Pancreas (tissue), 10 donors: Measurements from ENCODE around the gene ATXN7L2. TPM values are rescaled to one million over a fixed set of nuclear protein-coding genes. Genes with fewer than 3 reads are reported as not detected.

Source experiments
- ATAC-seq, 4 donors: fragments of 200-7000 bp; cut with Tn5 transposase; one replicate each; pipeline versions ENCODE4 v1.8.0 to v1.9.1; 2020; ENCODE audit warnings: mild to moderate bottlenecking in 4 of 4, moderate library complexity in 4 of 4
- DNase-seq, 6 donors: peaks; one replicate each; pipeline ENCODE4 v3.0.0-alpha.2; 2020
- FAIRE-seq: peaks from 2 replicates; lab custom pipeline; 2012; peaks lifted over from hg19 to GRCh38; lab: Jason Lieb, UNC
- H3K27ac ChIP-seq, 4 donors: fragments of 200-600 bp; sonication (generic); 1 replicate in 3 of 4; 2 replicates in 1 of 4; pipeline versions ENCODE4 v1.5.0 to v1.8.0; 2020
- H3K27me3 ChIP-seq, 4 donors: fragments of 200-600 bp; one replicate each; pipeline ENCODE4 v1.8.0; 2021
- H3K36me3 ChIP-seq, 3 donors: fragments of 200-600 bp; sonication (generic) in 1 of 3; one replicate each; pipeline versions ENCODE4 v1.5.0 to v1.8.0; 2020 to 2021
- H3K4me1 ChIP-seq, 3 donors: fragments of 200-600 bp; one replicate each; pipeline ENCODE4 v1.8.0; 2021
- H3K4me3 ChIP-seq, 4 donors: fragments of 200-600 bp; sonication (generic) in 2 of 4; one replicate each; pipeline versions ENCODE4 v1.5.0 to v1.8.0; 2020 to 2021
- H3K9me3 ChIP-seq, 4 donors: fragments of 200-600 bp; one replicate each; pipeline ENCODE4 v1.8.0; 2021
- WGBS, 2 donors: extraction: QIAGEN DNeasy Blood & Tissue Kit; methylation state at CpG; one replicate each; pipeline ENCODE4 v1.1.7; 2013; 5-methylcytosine and 5-hydroxymethylcytosine counted together
- intact Hi-C, 3 donors: fragments of 100-400 bp; cut with DNase I; formaldehyde crosslinking; loops; one replicate each; pipeline versions ENCODE4 v1.11.1 to v1.14.2; 2022
- polyA plus RNA-seq, 2 donors: library from polyadenylated mRNA; stranded (reverse); fragments of 200-250 nt; gene quantifications; one replicate each; pipeline ENCODE4 v1.2.3, GENCODE V29; 2013
- total RNA-seq, 6 donors: library from RNA; stranded (reverse); fragmentation: NEBNext Ultra II Directional in 4 of 6; extraction: Animal tissue kit (Norgen Biotek cat#: 25700) in 4 of 6; gene quantifications; one replicate each; pipeline versions ENCODE4 v1.2.1 to v1.2.4, GENCODE V29; 2021 to 2023
- TF ChIP-seq, protein P1 (sequence below), 4 donors: fragments of 200-600 bp; sonication (generic) in 3 of 4; IDR thresholded peaks; one replicate each; pipeline versions ENCODE4 v1.5.0 to v1.8.0; 2021; ENCODE audit warnings: antibody characterized with exemption in 4 of 4
- donor health status: healthy with polysubstance abuse.
- donor health status: DM: no; HTN: no; CAD: no; lungs with moderate emphysema.
- donor health status: DM: no; HTN: no; CAD: no.
- donor health status: control.
- donor health status: control.
- donor health status: Bipolar disorder and iron deficiency.
- donor health status: DM: yes; HTN: yes; CAD: no.
- donor health status: DM: no; HTN: no; CAD: no.
- donor health status: DM: no; HTN: no; CAD: no.
- donor health status: DM: yes; HTN: yes; CAD: no.

Gene ATXN7L2
- total and polyA plus RNA-seq, 8 donors: 1.1 to 15.7 (median 1.9) TPM

DNA sequence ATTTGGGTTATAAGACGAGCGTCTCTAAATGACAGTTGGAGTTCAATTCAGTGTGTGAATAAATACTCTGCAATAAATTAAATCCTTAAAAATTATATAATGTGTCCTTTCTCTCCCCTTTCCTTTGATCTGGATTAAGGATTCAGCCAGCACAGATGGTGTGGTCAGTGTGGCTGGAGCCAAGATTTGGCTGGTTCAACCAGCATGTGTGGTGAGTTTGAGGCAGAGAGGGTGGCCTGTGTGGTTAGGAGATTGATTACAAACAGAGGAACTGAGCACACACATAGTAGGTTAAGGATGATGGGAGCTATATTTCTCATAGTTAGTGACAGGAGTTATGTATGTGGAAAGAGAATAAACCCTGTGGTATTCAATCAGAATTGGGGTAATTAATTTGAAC, 40.0 kb downstream of the ATXN7L2 start:
- Histone ChIP-seq H3K27ac (no peak overlapping the region), H3K4me3 (no peak overlapping the region), H3K36me3 (no peaks in the 10 kb centered on the region), H3K27me3 (no peaks in the 10 kb centered on the region), H3K4me1 (no peaks in the 10 kb centered on the region), H3K9me3 (no peaks in the 10 kb centered on the region)
- DNase-seq: no peak
- WGBS, 2 donors: 69 to 88% methylated on average over 2 of the region's 2 CpGs
- ATAC-seq: no peak
- TF ChIP-seq, protein P1, sequence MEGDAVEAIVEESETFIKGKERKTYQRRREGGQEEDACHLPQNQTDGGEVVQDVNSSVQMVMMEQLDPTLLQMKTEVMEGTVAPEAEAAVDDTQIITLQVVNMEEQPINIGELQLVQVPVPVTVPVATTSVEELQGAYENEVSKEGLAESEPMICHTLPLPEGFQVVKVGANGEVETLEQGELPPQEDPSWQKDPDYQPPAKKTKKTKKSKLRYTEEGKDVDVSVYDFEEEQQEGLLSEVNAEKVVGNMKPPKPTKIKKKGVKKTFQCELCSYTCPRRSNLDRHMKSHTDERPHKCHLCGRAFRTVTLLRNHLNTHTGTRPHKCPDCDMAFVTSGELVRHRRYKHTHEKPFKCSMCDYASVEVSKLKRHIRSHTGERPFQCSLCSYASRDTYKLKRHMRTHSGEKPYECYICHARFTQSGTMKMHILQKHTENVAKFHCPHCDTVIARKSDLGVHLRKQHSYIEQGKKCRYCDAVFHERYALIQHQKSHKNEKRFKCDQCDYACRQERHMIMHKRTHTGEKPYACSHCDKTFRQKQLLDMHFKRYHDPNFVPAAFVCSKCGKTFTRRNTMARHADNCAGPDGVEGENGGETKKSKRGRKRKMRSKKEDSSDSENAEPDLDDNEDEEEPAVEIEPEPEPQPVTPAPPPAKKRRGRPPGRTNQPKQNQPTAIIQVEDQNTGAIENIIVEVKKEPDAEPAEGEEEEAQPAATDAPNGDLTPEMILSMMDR (IDR thresholded peaks at IDR 0.05): no peak
- intact Hi-C loops: loop anchor here in 1 of 3 donors (10.0 kb wide), 1 partner anchor 249 kb away; no protein-coding TSS in a partner anchor
- no peak for FAIRE-seq

DNA sequence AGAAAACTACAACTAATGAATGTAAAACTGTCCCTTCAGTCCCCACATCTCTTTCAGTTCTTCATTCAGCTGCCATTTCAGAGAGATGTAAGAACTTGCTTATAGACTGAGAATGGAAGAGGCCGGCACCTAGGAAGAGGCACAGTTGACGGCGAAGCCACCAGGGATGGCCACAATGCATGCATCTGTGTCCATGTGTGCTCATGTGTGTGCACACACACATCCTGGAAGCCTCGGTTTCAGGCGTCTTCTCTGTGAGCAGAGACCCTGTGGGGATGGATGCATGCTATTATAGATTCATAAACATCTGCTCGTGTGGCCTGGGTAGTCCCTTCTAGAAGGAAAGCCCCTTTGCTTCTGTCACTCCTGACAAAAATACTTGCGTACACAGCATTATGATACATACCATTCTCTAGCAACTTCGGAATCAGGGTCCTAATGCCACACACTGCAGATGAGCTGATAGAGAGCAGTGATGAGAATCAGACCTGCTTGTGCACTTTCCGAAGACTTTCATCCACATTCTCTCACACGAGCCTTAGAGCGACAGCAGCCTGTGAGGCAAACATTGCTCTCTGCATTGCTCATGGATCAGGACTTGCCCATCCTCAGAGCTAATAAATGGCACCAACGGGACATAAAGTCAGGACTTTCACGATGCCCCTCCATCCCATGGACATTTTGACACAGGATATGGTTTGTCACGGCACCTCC, 43.5 kb downstream of the ATXN7L2 start:
- ATAC-seq: no peak
- Histone ChIP-seq H3K27me3 (no peaks in the 10 kb centered on the region), H3K36me3 (no peaks in the 10 kb centered on the region), H3K27ac (no peak overlapping the region), H3K9me3 (no peaks in the 10 kb centered on the region), H3K4me1 (peaks cover 0 to 4% (median 0%) of the 10 kb centered on the region in 3 donors), H3K4me3 (no peak overlapping the region)
- DNase-seq: no peak
- TF ChIP-seq, protein P1 (IDR thresholded peaks at IDR 0.05): no peak
- 55 to 71% methylated on average over 14 of the region's 14 CpGs for WGBS, 2 donors
- intact Hi-C loops: loop anchor here in 1 of 3 donors (10.0 kb wide), 1 partner anchor 252 kb away; no protein-coding TSS in a partner anchor
- no peak for FAIRE-seq

DNA sequence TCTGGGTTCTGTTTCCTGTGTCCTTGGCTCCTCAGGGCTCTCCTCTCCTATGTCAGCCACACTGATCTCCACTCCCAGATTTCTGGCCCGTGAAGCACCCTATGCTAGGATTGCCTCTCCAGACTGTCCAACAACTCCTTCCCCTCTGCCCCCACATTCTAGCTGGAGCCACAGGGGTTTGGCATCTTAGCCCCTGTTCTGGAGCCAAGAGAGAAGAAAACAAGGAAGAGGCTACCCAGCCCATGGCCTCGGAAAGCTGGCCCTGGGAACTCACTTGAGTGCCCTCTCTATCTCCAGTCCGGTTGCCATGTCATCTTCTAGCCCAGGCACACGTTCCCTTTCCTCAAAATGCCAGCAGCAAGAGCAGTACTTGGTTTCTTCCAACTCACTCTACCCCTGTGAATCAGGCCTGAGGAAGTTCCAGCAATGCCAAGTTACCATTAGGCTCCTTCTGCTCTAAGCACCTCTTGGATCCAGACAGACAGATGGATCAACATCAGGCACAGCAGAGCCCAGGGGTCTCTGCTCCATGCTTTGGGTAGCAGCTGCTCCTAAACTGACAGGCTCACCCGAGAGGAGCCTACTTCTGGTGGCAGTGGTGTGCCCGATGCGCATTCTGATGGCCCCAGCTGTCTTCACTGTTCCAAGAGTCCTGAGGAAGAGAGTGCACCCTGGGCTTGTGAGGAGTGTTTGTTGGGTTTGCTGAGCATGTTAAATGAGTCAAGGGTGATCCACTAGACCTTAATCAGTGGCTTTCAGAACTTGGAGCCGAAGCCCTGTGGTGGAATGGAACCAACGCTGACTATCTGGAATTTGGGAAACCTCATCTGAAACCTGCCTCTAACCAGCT, 44.4 kb downstream of the ATXN7L2 start:
- H3K27ac ChIP-seq: no peak overlapping the region
- no peaks in the 10 kb centered on the region for H3K9me3 ChIP-seq
- intact Hi-C loops: loop anchor here in 1 of 3 donors (10.0 kb wide), 1 partner anchor 253 kb away; no protein-coding TSS in a partner anchor
- H3K27me3 ChIP-seq: no peaks in the 10 kb centered on the region
- DNase-seq (no peak), FAIRE-seq (no peak), ATAC-seq (no peak)
- H3K4me1 ChIP-seq: peaks cover 0 to 9% (median 0%) of the 10 kb centered on the region in 3 donors
- TF ChIP-seq, protein P1 (IDR thresholded peaks at IDR 0.05): no peak
- 66 to 79% methylated on average over 9 of the region's 9 CpGs for WGBS, 2 donors
- no peaks in the 10 kb centered on the region for H3K36me3 ChIP-seq
- no peak overlapping the region for H3K4me3 ChIP-seq

DNA sequence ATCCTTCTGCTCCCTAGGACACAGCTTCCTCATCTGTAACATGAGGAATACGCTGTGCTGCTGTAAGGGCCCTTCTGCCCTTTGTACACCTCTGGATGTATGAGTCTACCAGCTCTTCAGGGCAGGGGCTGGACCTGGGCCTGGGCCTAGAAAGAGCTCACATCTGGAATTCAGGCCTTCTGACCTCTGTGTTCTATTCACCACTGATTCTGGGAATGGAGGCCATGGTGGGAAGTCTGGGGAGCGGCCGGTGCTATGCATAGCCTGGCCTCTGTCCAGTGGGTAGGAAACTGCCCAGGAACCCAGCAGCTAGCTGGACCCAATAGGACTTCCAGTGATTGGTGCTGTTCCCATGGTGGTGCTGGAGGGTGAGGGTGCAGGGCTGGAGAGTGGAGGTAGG, 45.0 kb downstream of the ATXN7L2 start:
- Histone ChIP-seq H3K27ac (no peak overlapping the region), H3K4me3 (no peak overlapping the region), H3K4me1 (peaks cover 0 to 9% (median 0%) of the 10 kb centered on the region in 3 donors), H3K36me3 (no peaks in the 10 kb centered on the region), H3K27me3 (no peaks in the 10 kb centered on the region), H3K9me3 (no peaks in the 10 kb centered on the region)
- DNase-seq (no peak), FAIRE-seq (no peak), ATAC-seq (no peak)
- TF ChIP-seq, protein P1 (IDR thresholded peaks at IDR 0.05): no peak
- 81 to 90% methylated on average over 3 of the region's 3 CpGs for WGBS, 2 donors
- intact Hi-C loops: loop anchor here in 1 of 3 donors (10.0 kb wide), 1 partner anchor 254 kb away; no protein-coding TSS in a partner anchor
